GM18519 (cell line): Measurements from ENCODE around the gene ZNF716.
"Not testable (repeated sequence)": the region's sequence is repeated elsewhere in the genome, so short reads cannot be mapped to it uniquely, and the experiment has no call there.

Experiments
- ATAC-seq: cut with Tn5 transposase; IDR thresholded peaks from one replicate; pipeline ENCODE4 v1.9.1; 2021; ENCODE audit warnings: mild to moderate bottlenecking, moderate library complexity; ENCODE audit not compliant: unreplicated experiment, low FRiP score

ZNF716 gene

GRCh38 chr7:57425969-57426628 is 23.9 kb upstream of the ZNF716 start:
- ATAC-seq: no peak

DNA sequence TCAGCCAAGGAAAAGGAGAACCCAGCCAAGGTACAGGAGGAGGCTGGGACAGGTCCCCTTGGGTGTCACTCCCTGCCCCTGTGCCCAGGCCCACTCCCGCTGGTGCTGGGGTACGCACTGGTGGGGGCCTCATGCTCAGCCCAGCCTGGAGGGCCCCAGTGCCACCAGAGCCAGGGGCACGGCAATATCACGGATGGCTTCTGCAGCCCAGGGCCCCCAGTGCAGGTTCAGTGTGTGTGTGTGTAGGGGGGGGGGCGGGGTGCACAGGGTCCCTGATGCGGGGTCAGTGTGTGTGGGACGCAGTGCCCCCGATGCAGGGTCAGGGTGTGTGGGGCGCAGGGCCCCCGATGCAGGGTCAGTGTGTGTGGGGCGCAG is 23.4 kb upstream of the ZNF716 start:
- ATAC-seq: no peak

- no peak for ATAC-seq
These were observed 22.8 kb upstream of the ZNF716 start for GRCh38 chr7:57427146-57427545.

DNA sequence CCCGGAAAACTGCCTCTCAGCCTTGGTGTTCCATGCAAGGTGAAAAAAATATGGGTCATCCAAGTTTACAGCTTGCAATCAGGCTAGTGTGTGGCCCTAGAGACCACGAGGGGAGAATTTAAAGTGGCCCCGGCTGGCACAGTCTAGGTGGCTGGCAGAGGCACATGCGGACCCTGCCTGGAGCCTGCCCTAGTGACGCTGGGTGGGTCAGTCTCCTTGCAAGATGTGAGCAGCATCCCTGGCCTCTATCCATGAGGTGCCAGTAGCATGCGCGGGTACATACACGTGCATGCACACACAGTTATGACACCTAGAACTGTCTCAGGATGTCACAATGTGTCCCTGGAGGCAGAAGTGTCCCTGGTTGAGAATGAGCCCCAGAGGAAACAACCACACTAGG is 22.4 kb upstream of the ZNF716 start:
- no peak for ATAC-seq

- no peak for ATAC-seq
These were observed 17.4 kb upstream of the ZNF716 start for GRCh38 chr7:57432583-57432982.

DNA sequence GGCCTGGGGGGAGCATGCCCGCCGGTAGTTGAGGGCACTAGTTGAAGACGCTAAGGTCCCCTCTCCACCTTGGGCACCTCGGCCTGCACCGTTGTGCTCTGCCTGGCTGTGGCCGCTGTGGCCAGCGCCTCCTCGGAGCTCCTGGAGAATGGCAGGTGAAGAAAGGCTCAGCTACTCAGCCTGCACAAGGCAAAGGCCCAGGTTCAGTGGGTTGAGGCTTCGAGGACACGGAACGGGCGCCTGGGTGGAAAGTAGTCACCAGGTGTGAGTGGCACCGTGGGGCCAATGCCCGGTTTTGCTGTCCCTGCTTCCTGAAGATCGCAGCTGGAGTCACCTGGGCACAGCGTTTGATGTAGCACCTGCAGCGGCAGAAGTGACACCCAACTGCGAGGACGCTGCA is 12.4 kb upstream of the ZNF716 start:
- no peak for ATAC-seq

GRCh38 chr7:57438244-57438643 is 11.7 kb upstream of the ZNF716 start:
- no peak for ATAC-seq

GRCh38 chr7:57443567-57443966 is 6.4 kb upstream of the ZNF716 start:
- ATAC-seq: no peak

DNA sequence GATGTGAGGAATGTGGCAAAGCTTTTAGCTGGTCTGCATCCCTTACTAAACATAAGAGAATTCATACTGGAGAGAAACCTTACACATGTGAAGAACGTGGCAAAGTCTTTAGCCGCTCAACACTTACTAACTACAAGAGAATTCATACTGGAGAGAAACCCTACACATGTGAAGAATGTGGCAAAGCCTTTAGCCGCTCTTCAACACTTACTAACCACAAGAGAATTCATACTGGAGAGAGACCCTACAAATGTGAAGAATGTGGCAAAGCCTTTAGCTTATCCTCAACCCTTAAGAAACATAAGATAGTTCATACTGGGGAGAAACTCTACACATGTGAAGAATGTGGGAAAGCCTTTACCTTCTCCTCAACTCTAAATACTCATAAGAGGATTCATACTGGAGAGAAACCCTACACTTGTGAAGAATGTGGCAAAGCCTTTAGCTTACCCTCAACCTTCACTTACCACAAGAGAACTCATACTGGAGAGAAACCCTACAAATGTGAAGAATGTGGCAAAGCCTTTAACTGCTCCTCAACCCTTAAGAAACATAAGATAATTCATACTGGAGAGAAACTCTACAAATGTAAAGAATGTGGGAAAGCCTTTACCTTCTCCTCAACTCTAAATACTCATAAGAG is 19.3 kb downstream of the ZNF716 start:
- ATAC-seq: not testable (repeated sequence)

DNA sequence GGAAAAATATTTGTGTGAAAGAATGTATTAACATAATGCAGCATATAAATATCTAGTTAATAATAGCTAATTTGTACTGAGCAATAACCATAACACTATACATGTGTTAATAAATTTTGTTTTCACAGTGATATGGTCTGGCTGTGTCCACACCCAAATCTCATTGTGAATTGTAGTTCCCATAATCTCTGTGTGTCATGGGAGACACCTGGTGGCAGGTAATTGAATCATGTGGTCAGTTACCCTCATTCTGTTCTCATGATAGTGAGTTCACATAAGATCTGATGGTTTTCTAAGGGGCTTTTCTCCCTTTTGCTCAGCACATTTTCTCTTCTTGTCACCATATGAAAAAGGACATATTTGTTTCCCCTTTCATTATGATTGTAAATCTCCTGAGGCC is 30.3 kb downstream of the ZNF716 start:
- not testable (repeated sequence) for ATAC-seq

- not testable (repeated sequence) for ATAC-seq
These were observed 35.0 kb downstream of the ZNF716 start for GRCh38 chr7:57485022-57485421.

GRCh38 chr7:57487957-57488356 is 38.0 kb downstream of the ZNF716 start:
- no peak for ATAC-seq

DNA sequence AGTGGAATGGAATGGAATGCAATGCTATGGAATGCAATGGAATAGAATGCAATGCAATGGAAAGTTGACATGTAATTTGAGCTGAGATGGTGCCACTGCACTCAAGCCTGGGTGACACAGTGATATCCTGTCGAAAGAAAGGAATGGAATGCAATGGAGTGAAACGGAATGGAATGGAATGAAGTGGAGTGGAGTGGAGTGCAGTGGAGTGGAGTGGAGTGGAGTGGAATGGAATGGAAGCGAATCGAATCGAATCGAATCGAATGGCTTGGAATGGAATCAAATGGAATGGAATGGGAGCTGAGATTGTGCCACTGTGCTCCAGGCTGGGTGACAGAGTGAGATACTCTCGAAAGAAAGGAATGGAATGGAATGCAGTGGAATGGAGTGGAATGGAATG is 45.1 kb downstream of the ZNF716 start:
- not testable (repeated sequence) for ATAC-seq

DNA sequence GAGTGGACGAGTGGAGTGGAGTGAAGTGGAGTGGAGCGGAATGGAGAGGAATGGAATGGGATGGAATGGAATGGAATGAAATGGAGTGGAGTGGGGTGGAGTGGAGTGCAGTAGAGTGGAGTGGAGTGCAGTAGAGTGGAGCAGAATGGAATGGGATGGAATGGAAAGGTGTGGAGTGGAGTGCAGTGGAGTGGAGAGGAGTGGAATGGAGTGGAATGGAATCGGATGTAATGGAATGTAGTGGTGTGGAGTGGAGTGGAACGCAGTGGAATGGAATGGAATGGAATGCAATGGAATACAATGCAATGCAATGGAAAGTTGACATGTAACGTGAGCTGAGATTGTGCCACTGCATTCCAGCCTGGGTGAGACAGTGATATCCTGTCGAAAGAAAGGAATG is 46.4 kb downstream of the ZNF716 start:
- no peak for ATAC-seq

DNA sequence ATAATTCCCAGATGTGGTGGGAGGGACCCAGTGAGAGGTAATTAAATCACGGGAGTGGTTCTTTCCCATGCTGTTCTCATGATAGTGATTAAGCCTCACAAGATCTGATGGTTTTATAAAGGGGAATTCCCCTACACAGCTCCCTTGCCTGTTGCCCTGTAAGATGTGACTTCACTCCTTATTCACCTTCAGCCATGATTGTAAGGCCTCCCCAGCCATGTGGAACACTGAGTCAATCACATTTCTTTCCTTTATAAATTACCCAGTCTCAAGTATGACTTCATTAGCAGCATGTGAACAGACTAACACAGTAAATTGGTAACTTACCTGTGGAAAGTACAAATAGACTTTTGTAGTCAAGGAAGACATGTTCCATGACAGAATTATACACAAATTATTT is 55.2 kb downstream of the ZNF716 start:
- no peak for ATAC-seq
